Stimulated activated CD8-positive, alpha-beta memory T cell treated with anti-CD3 and anti-CD28 coated beads, Interleukin-7, amount 100 ng/mL, for 4 hours (primary cell): Measurements from ENCODE around the gene HOXD9.

Source experiments
- DNase-seq, 2 donors: peaks; one replicate each; pipeline ENCODE4 v3.0.0-alpha.2; 2020; ENCODE audit warnings: low read depth in 2 of 2

HOXD9 gene

DNA sequence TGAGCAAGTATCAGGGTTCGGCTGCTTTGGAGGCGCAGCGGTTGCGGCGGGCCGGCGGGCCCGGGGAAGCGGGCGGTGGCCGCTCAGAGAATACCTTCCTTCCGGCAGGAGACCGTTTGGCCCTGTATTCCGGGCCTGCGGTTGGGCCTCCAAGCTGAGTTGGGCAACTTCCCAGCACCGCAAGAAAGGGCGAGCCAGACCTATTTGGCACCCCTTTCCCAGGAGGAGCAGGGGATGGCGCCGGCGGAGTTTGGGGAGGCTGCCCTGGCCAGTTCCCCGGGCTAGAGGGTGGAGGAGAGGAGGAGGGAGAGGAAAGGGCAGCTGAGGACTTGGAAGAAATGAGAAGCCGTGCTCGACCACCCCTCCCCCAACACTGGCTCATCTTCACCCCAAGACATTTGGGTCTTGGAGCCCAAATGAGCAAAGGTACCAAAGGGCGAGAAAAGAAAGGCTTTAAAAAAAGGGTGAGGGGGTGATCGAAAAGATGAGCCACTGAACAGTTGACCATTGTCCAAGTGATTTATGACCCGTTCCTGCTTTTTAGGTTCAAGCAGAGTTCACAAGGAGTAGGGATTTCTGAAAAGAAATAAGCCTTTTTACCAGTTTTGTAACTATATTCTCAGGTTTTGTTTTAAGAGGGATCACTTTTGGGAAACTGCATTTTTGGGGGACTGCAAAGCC is 43.0 kb downstream of the HOXD9 start:
- no peak for DNase-seq

DNA sequence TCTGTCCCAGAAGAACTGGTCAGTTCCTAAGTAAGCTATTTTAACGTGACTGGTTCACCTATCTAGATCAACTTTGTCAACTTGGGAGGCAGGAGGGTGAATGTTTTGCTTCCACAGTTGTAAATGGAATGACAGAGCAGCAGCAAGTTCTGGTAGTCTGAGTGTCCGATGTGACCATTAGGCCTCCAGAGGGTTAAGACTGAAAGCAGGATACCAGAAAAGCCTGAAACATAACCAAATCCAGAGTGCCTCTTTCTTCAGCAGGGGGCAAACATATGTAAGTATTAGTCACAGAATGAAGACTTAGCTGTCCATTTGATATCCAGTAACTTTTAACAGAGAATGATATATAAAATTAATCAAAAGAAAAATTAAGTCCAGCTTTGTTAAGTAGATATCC is 43.8 kb downstream of the HOXD9 start:
- DNase-seq: no peak

- DNase-seq: no peak
These were observed 44.9 kb downstream of the HOXD9 start for GRCh38 chr2:176167398-176167797.

- DNase-seq: no peak
These were observed 46.7 kb downstream of the HOXD9 start for GRCh38 chr2:176169181-176169580.

GRCh38 chr2:176169711-176170110 is 47.2 kb downstream of the HOXD9 start:
- no peak for DNase-seq

- DNase-seq: no peak
These were observed 48.2 kb downstream of the HOXD9 start for GRCh38 chr2:176170602-176171305.

GRCh38 chr2:176171351-176172006 is 49.0 kb downstream of the HOXD9 start:
- DNase-seq: no peak

- DNase-seq: no peak
These were observed 49.7 kb downstream of the HOXD9 start for GRCh38 chr2:176172007-176172894.

- DNase-seq: no peak
These were observed 50.5 kb downstream of the HOXD9 start for GRCh38 chr2:176172895-176173566.

DNA sequence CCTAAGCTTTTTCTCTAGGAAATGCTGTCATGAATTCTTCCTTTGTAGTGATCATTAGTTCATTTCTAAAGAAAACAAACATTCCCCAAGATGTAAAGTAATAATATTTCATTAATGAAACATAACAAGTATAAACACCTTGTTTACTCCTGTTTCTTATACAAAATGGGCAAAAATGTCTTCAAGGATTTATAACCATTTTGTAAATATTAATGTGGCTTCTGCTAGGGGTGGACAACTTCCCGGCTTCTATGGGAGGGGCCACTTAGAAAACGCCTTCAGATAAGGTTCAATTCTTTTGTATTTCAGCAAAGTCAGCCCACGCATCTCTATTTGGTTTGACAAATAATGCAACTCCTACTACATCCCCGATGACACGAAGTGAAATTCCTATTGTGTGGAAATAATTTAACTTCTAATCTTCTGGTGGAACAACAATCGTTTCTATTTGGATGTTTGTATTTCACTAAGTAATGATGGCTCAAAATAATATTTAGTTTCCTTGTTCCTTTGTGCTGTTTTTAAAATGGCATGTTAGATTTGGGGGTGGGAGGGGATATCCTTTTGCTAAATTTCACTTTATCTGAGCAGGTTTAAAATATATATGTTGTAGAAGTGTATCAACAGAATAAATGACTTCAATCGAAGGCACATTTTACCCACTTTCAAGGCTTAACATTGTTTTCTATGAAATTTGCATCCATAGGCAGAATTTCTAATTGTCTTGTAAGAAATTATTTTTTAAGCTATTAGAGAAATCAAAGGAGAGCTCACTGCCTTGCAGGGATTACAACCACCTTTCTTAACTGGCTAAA is 51.3 kb downstream of the HOXD9 start:
- DNase-seq: no peak

DNA sequence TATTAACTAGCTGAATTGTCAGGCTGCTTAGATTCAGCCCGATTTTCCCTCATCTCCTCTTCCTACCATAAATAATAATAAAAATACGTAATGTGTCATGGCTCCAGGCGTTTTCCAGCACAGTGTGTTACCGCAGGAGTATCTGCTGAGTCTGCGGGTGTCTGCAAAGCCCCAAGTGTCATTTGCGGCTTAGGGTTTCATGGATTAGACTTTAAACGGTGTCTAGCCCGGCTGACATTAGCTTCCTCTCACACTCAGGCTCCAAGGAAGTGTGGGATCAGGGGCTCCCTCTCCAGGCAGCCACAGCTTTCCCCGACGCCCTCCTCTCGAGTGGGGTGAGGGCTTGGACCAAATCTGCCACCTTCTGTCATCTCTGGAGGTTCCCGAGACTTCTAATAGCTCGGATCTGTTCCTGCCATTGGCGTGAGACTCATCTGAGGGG is 51.9 kb downstream of the HOXD9 start:
- no peak for DNase-seq
